PC-3 (cell line): Measurements from ENCODE around the gene RBP4.

Source experiments
- EZH2 ChIP-seq: fragments of 300-600 bp; sonication (generic); IDR thresholded peaks from one replicate; pipeline ENCODE4 v1.6.1; 2017; ENCODE audit warnings: antibody characterized with exemption, mild to moderate bottlenecking, low read length; ENCODE audit not compliant: unreplicated experiment
- EZH2phosphoT487 ChIP-seq: fragments of 300-600 bp; sonication (generic); IDR thresholded peaks from 2 replicates; pipeline ENCODE4 v1.6.1; 2018; ENCODE audit warnings: mild to moderate bottlenecking, antibody characterized with exemption, low read length, borderline replicate concordance
- TF ChIP-seq, protein P1 (sequence below): fragments of 300-600 bp; sonication (generic); conservative IDR thresholded peaks from 2 replicates; pipeline ENCODE4 v1.5.1; 2017; ENCODE audit warnings: antibody characterized with exemption, low read depth, mild to moderate bottlenecking, low read length

DNA sequence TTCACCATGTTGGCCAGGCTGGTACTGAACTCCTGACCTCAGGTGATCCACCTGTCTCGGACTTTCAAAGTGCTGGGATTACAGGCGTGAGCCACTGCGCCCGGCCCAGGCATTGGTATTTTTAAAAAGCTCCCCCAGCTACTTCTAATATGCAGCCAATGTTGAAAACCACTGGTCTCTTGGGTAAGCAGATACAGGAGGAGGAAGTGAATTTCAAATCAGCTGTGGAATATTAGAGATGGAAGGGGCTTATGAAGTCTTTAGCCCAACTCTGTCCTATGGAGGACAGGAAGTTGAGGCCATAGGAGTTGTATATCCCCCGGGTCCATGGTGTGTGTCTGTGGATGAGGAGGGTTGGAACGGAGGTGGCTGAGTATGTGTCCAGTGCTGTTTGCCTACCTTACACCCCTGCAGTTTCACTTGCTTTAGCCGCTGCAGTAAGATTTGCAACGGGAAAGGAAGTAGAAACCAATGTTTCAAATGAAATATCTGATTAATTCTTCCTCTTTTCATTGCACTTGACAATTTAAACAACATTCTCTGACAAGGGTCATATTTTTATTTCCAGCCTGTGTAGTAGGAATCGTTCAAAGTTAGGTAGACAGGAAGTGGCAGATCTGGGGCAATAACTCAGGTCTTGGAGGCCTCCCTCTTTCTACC, 14.7 kb upstream of the RBP4 start:
- TF ChIP-seq, protein P1, sequence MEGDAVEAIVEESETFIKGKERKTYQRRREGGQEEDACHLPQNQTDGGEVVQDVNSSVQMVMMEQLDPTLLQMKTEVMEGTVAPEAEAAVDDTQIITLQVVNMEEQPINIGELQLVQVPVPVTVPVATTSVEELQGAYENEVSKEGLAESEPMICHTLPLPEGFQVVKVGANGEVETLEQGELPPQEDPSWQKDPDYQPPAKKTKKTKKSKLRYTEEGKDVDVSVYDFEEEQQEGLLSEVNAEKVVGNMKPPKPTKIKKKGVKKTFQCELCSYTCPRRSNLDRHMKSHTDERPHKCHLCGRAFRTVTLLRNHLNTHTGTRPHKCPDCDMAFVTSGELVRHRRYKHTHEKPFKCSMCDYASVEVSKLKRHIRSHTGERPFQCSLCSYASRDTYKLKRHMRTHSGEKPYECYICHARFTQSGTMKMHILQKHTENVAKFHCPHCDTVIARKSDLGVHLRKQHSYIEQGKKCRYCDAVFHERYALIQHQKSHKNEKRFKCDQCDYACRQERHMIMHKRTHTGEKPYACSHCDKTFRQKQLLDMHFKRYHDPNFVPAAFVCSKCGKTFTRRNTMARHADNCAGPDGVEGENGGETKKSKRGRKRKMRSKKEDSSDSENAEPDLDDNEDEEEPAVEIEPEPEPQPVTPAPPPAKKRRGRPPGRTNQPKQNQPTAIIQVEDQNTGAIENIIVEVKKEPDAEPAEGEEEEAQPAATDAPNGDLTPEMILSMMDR = no peak
- no peak for TF ChIP-seq EZH2
- no peak for TF ChIP-seq EZH2phosphoT487
